HL-60 (cell line): ENCODE results near the gene NELFA.

Experiments used
- DNase-seq, 2 experiments: peaks; one replicate each; pipeline ENCODE4 v3.0.0-alpha.2; 2010 to 2020; ENCODE audit warnings: low read depth in 1 of 2, low spot score in 1 of 2
- H3K27ac ChIP-seq: fragments of 250-450 bp; sonication (Bioruptor Pico); replicated peaks from 2 replicates; pipeline ENCODE4 v1.5.1; 2020; ENCODE audit warnings: mild to moderate bottlenecking, moderate library complexity
- H3K27me3 ChIP-seq: fragments of 250-450 bp; sonication (Bioruptor Pico); 2 replicates; pipeline ENCODE4 v1.5.1; 2021; ENCODE audit warnings: mild to moderate bottlenecking, moderate library complexity; ENCODE audit not compliant: insufficient read depth, poor library complexity, severe bottlenecking
- H3K4me3 ChIP-seq: replicated peaks from 2 replicates; pipeline ENCODE4 v1.5.1; 2011; ENCODE audit warnings: mild to moderate bottlenecking, control low read depth, low read length; ENCODE audit not compliant: insufficient read depth
- CTCF ChIP-seq: IDR thresholded peaks from one replicate; pipeline ENCODE4 v1.5.1; 2011; ENCODE audit warnings: low read length, control low read depth, inconsistent platforms; ENCODE audit not compliant: insufficient read depth
- GABPA ChIP-seq: IDR thresholded peaks from 2 replicates; pipeline ENCODE4 v1.6.1; 2012; ENCODE audit warnings: low read depth
- POLR2AphosphoS5 ChIP-seq: IDR thresholded peaks from 2 replicates; pipeline ENCODE4 v1.6.1; 2012; ENCODE audit warnings: low read depth
- REST ChIP-seq: IDR thresholded peaks from 2 replicates; pipeline ENCODE4 v1.6.1; 2012; ENCODE audit warnings: low read depth; ENCODE audit not compliant: insufficient replicate concordance
- SPI1 ChIP-seq: IDR thresholded peaks from 2 replicates; pipeline ENCODE4 v1.6.1; 2012; ENCODE audit warnings: low read depth, mild to moderate bottlenecking, borderline replicate concordance

Gene NELFA

GRCh38 chr4:1945124-1945895 is 63.5 kb downstream of the NELFA start:
- no peak for DNase-seq
- Histone ChIP-seq H3K4me3 (no peak overlapping the region), H3K27me3 (no peaks in the 10 kb centered on the region), H3K27ac (no peak overlapping the region)
- no peak for TF ChIP-seq REST
- no peak for TF ChIP-seq SPI1

- TF ChIP-seq SPI1 (no peak), REST (no peak), POLR2AphosphoS5 (no peak), CTCF (no peak), GABPA (no peak)
These were observed 64.8 kb downstream of the NELFA start for GRCh38 chr4:1943928-1944327.

GRCh38 chr4:1940566-1940965 is 68.2 kb downstream of the NELFA start:
- no peak for DNase-seq
- no peaks in the 10 kb centered on the region for H3K27me3 ChIP-seq
- no peak overlapping the region for H3K27ac ChIP-seq
- no peak overlapping the region for H3K4me3 ChIP-seq
- TF ChIP-seq CTCF (no peak), REST (no peak), POLR2AphosphoS5 (no peak), GABPA (no peak), SPI1 (no peak)

More at GRCh38 chr4:1943928-1944327, 64.8 kb downstream of the NELFA start:
- no peak for DNase-seq
- H3K27ac ChIP-seq, result no peak overlapping the region
- H3K4me3 ChIP-seq, result no peak overlapping the region
- no peaks in the 10 kb centered on the region for H3K27me3 ChIP-seq
